ENCODE results near the gene TMEM212.

TMEM212 gene

GRCh38 chr3:171860830-171861535 lies 17.8 kb downstream of the TMEM212 start:
- peak; percentile 85 for DNase-seq

- DNase-seq: no peak
Observed at GRCh38 chr3:171862392-171862791, 19.2 kb downstream of the TMEM212 start.

GRCh38 chr3:171862993-171863521 lies 19.9 kb downstream of the TMEM212 start:
- peak; percentile 55 for DNase-seq

GRCh38 chr3:171863920-171864319 lies 20.8 kb downstream of the TMEM212 start:
- no peak for DNase-seq

GRCh38 chr3:171865191-171865865 lies 22.2 kb downstream of the TMEM212 start:
- DNase-seq: no peak

GRCh38 chr3:171867981-171868380 lies 24.8 kb downstream of the TMEM212 start:
- no peak for DNase-seq

GRCh38 chr3:171871392-171872274 lies 28.5 kb downstream of the TMEM212 start:
- no peak for DNase-seq

GRCh38 chr3:171873580-171873979 lies 30.4 kb downstream of the TMEM212 start:
- DNase-seq: peak; percentile 66

- peak; percentile 99 for DNase-seq
Observed at GRCh38 chr3:171874251-171874681, 31.1 kb downstream of the TMEM212 start.

GRCh38 chr3:171874879-171875278 lies 31.7 kb downstream of the TMEM212 start:
- peak; percentile 21 for DNase-seq

- peak; percentile 43 for DNase-seq
Observed at GRCh38 chr3:171875923-171876412, 32.8 kb downstream of the TMEM212 start.

- DNase-seq: peak; percentile 98
Observed at GRCh38 chr3:171876680-171877147, 33.6 kb downstream of the TMEM212 start.

GRCh38 chr3:171878461-171879225 lies 35.5 kb downstream of the TMEM212 start:
- peak; percentile 74 for DNase-seq

- no peak for DNase-seq
Observed at GRCh38 chr3:171879472-171879871, 36.3 kb downstream of the TMEM212 start.

- DNase-seq: no peak
Observed at GRCh38 chr3:171880101-171880870, 37.1 kb downstream of the TMEM212 start.

GRCh38 chr3:171881251-171881650 lies 38.1 kb downstream of the TMEM212 start:
- no peak for DNase-seq

- DNase-seq: no peak
Observed at GRCh38 chr3:171883257-171883892, 40.2 kb downstream of the TMEM212 start.

- no peak for DNase-seq
Observed at GRCh38 chr3:171883893-171884279, 40.7 kb downstream of the TMEM212 start.

- peak; percentile 75 for DNase-seq
Observed at GRCh38 chr3:171888466-171888865, 45.3 kb downstream of the TMEM212 start.

- DNase-seq: no peak
Observed at GRCh38 chr3:171890398-171890797, 47.2 kb downstream of the TMEM212 start.
